OCI-LY3 (cell line): Measurements from ENCODE around the gene PCSK6.

Source experiments
- CTCF ChIP-seq: fragments of 200-600, 300-600 bp; sonication (generic); IDR thresholded peaks from 2 replicates; pipeline ENCODE4 v1.5.1; 2014; ENCODE audit warnings: antibody characterized with exemption, low read length, low read depth
- EZH2phosphoT487 ChIP-seq: fragments of 200-600 bp; shearing (Covaris generic); IDR thresholded peaks from 2 replicates; pipeline ENCODE4 v1.6.1; 2018; ENCODE audit warnings: antibody characterized with exemption, mixed run types, low read depth

GRCh38 chr15:101342056-101342455 lies 147.5 kb downstream of the PCSK6 start:
- TF ChIP-seq CTCF (no peak), EZH2phosphoT487 (no peak)
